ENCODE data around the gene SPACA6.

SPACA6 gene

DNA sequence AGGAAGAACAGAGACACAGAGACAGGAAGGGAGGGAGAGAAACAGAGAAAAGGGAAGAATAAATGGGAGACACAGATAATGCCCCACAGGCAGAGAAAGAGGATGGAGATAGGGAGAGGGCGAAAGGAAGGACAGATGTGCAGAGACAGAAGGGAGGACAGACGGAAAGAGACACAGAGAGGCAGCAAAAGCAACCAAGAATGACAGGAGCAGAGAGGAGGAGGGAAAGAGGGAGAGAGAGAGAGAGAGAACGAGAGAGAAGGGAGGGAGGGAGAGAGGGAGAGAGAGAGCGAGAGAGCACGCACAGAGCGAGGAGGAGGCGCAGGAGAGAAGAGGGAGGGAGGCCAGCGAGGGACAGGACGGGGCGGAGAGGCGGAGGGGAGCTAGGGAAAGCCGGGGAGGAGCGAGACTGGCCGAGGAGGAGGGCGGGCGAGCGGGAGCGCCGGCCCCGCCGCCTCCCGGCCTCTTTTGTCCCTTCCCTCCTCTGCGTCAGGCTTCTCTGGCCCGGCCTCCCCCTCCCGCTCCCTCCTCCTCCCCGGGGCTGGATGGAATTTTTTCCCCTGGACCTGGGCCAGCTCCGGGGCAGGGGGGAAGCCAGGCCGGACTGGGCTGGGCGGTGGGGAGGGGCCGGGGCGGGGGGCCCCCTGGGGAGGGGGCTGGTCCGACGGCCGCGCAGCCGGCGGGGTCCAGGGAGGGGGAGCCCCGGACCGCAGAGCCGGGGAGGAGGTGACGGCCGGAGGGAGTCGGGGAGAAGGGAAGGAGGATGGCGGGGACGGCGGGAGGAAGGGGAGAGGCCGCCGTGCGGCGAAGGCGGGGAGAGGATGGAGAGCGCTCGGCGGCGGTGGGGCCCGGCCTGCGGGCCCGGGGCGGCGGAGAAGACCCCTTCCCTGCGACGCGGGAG is 4.2 kb upstream of the SPACA6 start:
- no peak for DNase-seq (ENCODE audit: low read depth)

- no peak for DNase-seq (ENCODE audit: low read depth)
Measured at GRCh38 chr19:51689751-51690453, 3.2 kb upstream of the SPACA6 start.

- DNase-seq (ENCODE audit: low read depth), result peak; percentile 57
Measured at GRCh38 chr19:51690454-51691073, 2.6 kb upstream of the SPACA6 start.

GRCh38 chr19:51691074-51691583 is 2.0 kb upstream of the SPACA6 start:
- no peak for DNase-seq (ENCODE audit: low read depth)

- DNase-seq (ENCODE audit: low read depth), result no peak
Measured at GRCh38 chr19:51691584-51692428, 1.3 kb upstream of the SPACA6 start.

GRCh38 chr19:51692468-51692867 is 662 bp upstream of the SPACA6 start:
- no peak for DNase-seq (ENCODE audit: low read depth)

GRCh38 chr19:51693819-51694218 is 689 bp downstream of the SPACA6 start:
- no peak for DNase-seq (ENCODE audit: low read depth)

GRCh38 chr19:51694318-51695085 is 1.4 kb downstream of the SPACA6 start:
- DNase-seq (ENCODE audit: low read depth), result no peak

DNA sequence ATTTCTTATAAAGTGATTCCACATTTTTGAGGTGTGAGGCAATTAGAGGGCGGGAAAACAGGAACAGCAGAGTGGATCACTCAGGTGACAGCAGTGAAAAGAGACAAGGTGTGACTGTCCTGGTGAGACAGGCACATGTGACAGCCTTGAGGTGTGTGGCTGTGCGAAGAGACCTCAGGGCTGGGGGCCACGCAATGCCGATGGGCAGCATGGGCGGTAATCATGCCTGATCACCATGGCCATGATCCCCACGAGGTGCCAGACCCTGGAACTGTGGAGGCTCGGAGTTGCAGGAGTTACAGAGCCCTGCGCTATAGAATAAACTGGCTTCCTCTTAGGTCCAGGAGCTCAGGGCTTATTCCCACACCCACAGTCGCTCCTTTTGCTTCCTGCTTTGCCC is 2.0 kb downstream of the SPACA6 start:
- DNase-seq (ENCODE audit: low read depth), result no peak

DNA sequence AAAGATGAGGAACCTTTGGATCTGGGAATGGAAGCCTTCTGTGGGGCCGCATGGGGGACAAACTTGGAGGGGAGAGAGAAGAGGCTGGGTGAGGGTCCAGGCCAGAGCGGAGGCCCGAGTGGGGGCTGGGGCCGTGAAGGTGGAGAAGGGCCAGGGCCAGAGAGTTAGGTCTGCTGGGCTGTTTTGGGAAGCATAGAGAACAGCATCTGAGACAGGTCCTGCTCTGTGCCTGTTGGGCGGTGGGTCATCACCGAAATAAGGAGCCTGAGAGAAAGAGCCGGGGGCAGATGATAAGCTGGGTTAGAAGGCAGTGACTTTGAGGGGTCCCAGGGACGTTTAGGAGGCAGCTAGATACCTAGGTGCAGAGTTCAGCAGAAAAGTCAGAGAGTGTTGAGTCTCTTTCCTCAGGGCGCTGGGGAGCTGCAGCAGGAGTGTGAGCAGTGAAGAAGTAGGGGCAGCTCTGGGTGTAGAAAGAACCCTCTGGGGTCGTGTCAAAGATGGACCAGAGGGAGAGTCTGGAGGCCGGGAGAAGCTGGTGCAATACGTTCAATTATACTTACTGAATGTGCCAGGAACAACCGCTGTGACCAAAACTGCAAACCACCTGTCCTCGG is 2.7 kb downstream of the SPACA6 start:
- no peak for DNase-seq (ENCODE audit: low read depth)

DNA sequence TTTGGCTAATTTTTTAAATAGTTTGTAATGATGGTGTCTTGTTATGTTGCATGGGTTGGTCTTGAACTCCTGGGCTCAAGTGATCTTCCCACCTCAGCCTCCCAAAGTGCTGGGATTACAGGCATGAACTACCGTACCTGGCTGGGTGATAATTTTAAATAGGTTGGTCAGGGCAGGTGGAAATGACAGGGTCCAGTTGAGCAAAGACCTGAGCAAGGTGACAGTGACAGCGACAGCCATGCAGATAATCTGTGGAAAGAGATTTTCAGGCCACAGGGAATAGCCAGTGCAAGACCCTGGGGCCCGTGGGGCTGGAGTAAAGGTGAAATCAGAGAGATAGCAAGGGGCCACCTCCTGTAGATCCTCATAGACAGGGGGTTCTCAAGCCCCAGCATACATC is 3.5 kb downstream of the SPACA6 start:
- DNase-seq (ENCODE audit: low read depth), result no peak

GRCh38 chr19:51697169-51697776 is 4.1 kb downstream of the SPACA6 start:
- DNase-seq (ENCODE audit: low read depth), result no peak

DNA sequence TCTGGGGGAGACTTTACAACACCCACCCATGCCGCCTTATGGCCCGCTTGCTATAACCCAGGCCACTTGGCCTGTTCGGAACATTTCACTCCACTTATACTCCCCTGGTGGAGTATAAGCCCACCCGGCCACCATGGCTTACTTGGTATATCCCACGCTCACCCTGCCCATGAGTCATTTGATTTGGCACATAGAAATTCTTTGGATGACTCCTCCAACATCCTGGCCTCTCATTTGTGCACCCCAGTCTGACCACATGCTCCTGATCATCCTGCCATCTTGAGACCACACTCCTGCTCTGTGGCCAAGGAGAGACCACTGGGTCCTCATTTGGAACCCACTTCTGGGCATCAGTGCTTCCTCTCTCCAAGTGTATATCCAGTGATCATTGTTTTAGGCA is 5.2 kb downstream of the SPACA6 start:
- DNase-seq (ENCODE audit: low read depth), result no peak

DNA sequence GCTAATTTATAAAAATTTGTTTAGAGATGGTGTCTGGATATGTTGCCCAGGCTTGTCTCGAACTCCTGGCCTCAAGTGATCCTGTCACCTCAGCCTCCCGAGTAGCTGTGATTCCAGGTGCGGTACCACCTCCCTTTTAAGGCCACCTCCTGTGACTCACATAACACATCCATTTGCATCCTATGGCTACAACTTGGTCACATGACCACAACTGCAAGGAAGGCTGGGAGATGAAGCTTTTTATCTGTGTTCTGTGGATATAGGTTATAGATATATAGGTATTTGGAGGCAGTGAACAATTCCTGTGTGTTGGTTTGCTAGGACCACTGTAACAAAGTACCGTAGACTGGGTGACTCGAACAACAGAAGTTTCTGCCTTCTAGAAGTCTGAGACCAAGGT is 6.0 kb downstream of the SPACA6 start:
- DNase-seq (ENCODE audit: low read depth), result no peak

- no peak for DNase-seq (ENCODE audit: low read depth)
Measured at GRCh38 chr19:51701468-51702100, 8.5 kb downstream of the SPACA6 start.

DNA sequence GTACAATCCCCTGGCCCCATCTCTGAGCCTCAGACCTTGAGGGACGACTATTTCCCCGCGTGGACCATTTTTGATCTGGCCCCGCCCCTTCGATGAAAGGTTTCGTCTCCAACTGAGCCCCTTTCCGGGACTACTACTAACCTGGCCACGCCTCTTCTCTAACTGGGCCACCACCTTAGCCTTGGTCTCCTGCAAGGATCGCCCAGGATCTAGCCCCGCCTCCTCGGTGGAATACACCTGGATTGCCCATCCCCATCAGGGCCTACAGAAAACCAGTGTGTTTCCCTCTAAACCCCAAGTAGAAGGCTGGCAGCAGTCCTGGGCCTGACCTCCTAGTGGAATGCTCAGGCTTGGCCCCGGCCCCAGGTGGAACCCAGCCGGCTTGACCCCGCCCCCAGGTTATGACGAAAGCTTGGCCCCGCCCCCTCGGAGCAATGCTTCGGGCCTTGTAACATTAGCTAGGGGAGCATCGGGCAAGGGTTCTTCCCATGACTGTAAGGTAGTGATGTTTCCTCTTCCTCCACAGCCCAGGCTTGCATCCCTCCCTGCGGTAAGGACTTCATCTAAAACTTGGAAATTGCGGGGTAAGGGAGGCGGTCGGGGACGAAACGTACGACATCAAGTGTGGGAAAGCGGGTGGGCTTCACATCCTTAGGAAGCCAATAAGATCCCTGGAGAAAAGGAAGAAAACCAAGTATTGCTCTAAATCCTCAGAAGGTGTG is 9.1 kb downstream of the SPACA6 start:
- peak; percentile 47 for DNase-seq (ENCODE audit: low read depth)

- DNase-seq (ENCODE audit: low read depth), result no peak
Measured at GRCh38 chr19:51702825-51703574, 9.9 kb downstream of the SPACA6 start.
